Breast epithelium (tissue), 4 donors: ENCODE data around the gene ENO4. TPM values are rescaled to one million over a fixed set of nuclear protein-coding genes. Genes with fewer than 3 reads are reported as not detected.

Source experiments
- DNase-seq, 2 donors: peaks; one replicate each; pipeline ENCODE4 v3.0.0-alpha.2; 2019; ENCODE audit warnings: low spot score in 2 of 2
- H3K27ac ChIP-seq, 2 donors: fragments of 200-600 bp; sonication (generic) in 1 of 2; one replicate each; pipeline ENCODE4 v1.5.1; 2016 to 2019; ENCODE audit warnings: mild to moderate bottlenecking in 1 of 2
- H3K27me3 ChIP-seq, 2 donors: fragments of 200-600 bp; sonication (generic) in 1 of 2; one replicate each; pipeline versions ENCODE4 v1.5.1 to v1.6.0; 2017 to 2019; ENCODE audit warnings: control low read depth in 1 of 2, mild to moderate bottlenecking in 1 of 2
- H3K36me3 ChIP-seq: fragments of 200-600 bp; one replicate; pipeline ENCODE4 v1.5.1; 2019
- H3K4me1 ChIP-seq, 2 donors: fragments of 200-600 bp; sonication (generic); one replicate each; pipeline ENCODE4 v1.5.1; 2016 to 2019; ENCODE audit warnings: control low read depth in 1 of 2
- H3K4me3 ChIP-seq, 3 donors: fragments of 200-600 bp; sonication (generic); 1 replicate in 2 of 3; 2 replicates in 1 of 3; pipeline ENCODE4 v1.5.1; 2016 to 2019; ENCODE audit warnings: mild to moderate bottlenecking in 3 of 3, moderate library complexity in 2 of 3
- H3K9me3 ChIP-seq, 2 donors: fragments of 200-600 bp; sonication (generic) in 1 of 2; one replicate each; pipeline ENCODE4 v1.5.1; 2016 to 2019; ENCODE audit warnings: control low read depth in 1 of 2
- CTCF ChIP-seq, 3 donors: fragments of 450-650 bp; IDR thresholded peaks; one replicate each; pipeline ENCODE4 v1.5.1; 2016 to 2017; ENCODE audit warnings: antibody characterized with exemption in 3 of 3, mild to moderate bottlenecking in 3 of 3, moderate library complexity in 3 of 3
- POLR2A ChIP-seq: fragments of 450-650 bp; IDR thresholded peaks from one replicate; pipeline ENCODE4 v1.6.1; 2016; ENCODE audit warnings: antibody characterized with exemption, mild to moderate bottlenecking, moderate library complexity
- POLR2AphosphoS5 ChIP-seq, 3 donors: sonication (generic); formaldehyde crosslinking; IDR thresholded peaks; one replicate each; pipeline ENCODE4 v1.6.1; 2017; ENCODE audit warnings: antibody characterized with exemption in 3 of 3
- intact Hi-C: fragments of 100-400 bp; cut with DNase I; formaldehyde crosslinking; loops from one replicate; pipeline ENCODE4 v1.15.1; 2023; ENCODE audit warnings: low total_unique reads
- total RNA-seq, 3 donors: library from RNA; depleted of rRNA; stranded (reverse); fragments of >200 nt; gene quantifications; one replicate each; pipeline ENCODE4 v1.1.0, GENCODE V29; 2016

Gene ENO4
- total RNA-seq, 3 donors from 2014 or later = 0.16 to 1.9 (median 0.66) TPM

- Histone ChIP-seq H3K4me3 (no peak overlapping the region), H3K27me3 (no peaks in the 10 kb centered on the region), H3K27ac (no peak overlapping the region), H3K9me3 (no peaks in the 10 kb centered on the region), H3K4me1 (no peaks in the 10 kb centered on the region), H3K36me3 (peaks cover 4% of the 10 kb centered on the region)
- no peak for DNase-seq
- intact Hi-C loops = no loop called here
- TF ChIP-seq POLR2AphosphoS5 (IDR thresholded peaks at IDR 0.05) = no peak
- TF ChIP-seq CTCF (IDR thresholded peaks at IDR 0.05) = no peak
- no peak for TF ChIP-seq POLR2A
These were observed 12.3 kb upstream of the ENO4 start for GRCh38 chr10:116836902-116837523.

- no peak overlapping the region for H3K4me3 ChIP-seq
- H3K36me3 ChIP-seq = peaks cover 4% of the 10 kb centered on the region
- H3K9me3 ChIP-seq = no peaks in the 10 kb centered on the region
- DNase-seq = no peak
- no peak for TF ChIP-seq CTCF (IDR thresholded peaks at IDR 0.05)
- TF ChIP-seq POLR2AphosphoS5 (IDR thresholded peaks at IDR 0.05) = no peak
- no peak for TF ChIP-seq POLR2A
- intact Hi-C loops = no loop called here
- H3K27ac ChIP-seq = no peak overlapping the region
- no peaks in the 10 kb centered on the region for H3K4me1 ChIP-seq
- H3K27me3 ChIP-seq = no peaks in the 10 kb centered on the region
These were observed 11.1 kb upstream of the ENO4 start for GRCh38 chr10:116838143-116838725.

GRCh38 chr10:116840389-116841075, 8.8 kb upstream of the ENO4 start:
- no peak for TF ChIP-seq CTCF (IDR thresholded peaks at IDR 0.05)
- TF ChIP-seq POLR2A = no peak
- TF ChIP-seq POLR2AphosphoS5 (IDR thresholded peaks at IDR 0.05) = no peak
- Histone ChIP-seq H3K27ac (no peak overlapping the region), H3K4me3 (no peak overlapping the region), H3K4me1 (no peaks in the 10 kb centered on the region), H3K36me3 (peaks cover 4% of the 10 kb centered on the region), H3K9me3 (no peaks in the 10 kb centered on the region), H3K27me3 (no peaks in the 10 kb centered on the region)
- intact Hi-C loops = no loop called here
- no peak for DNase-seq

GRCh38 chr10:116845823-116846222, 3.5 kb upstream of the ENO4 start:
- no peak overlapping the region for H3K27ac ChIP-seq
- no peaks in the 10 kb centered on the region for H3K36me3 ChIP-seq
- no peaks in the 10 kb centered on the region for H3K9me3 ChIP-seq
- H3K27me3 ChIP-seq = no peaks in the 10 kb centered on the region
- intact Hi-C loops = no loop called here
- DNase-seq = no peak
- TF ChIP-seq POLR2A (no peak), POLR2AphosphoS5 (IDR thresholded peaks at IDR 0.05) (no peak), CTCF (IDR thresholded peaks at IDR 0.05) (no peak)
- no peak overlapping the region for H3K4me3 ChIP-seq
- H3K4me1 ChIP-seq = no peaks in the 10 kb centered on the region
